Activated CD8-positive, alpha-beta memory T cell treated with anti-CD3 and anti-CD28 coated beads, Interleukin-2, amount 10 ng/mL, durations not matched to agents 7 days and 5 days (primary cell): Measurements from ENCODE around the gene STUM. TPM values are rescaled to one million over a fixed set of nuclear protein-coding genes. Genes with fewer than 3 reads are reported as not detected.

Source experiments
- ATAC-seq: fragments of 150-1000 bp; cut with Tn5 transposase; one replicate; pipeline ENCODE4 v1.10.0; 2021; ENCODE audit warnings: moderate library complexity
- CTCF ChIA-PET: fragments of 350-600 bp; sonication (Branson Sonifier 250); formaldehyde crosslinking; loops from one replicate; lab custom pipeline; 2021; ENCODE audit warnings: antibody characterized with exemption; lab: Charles Lee
- DNase-seq: peaks from one replicate; pipeline ENCODE4 v3.0.0-alpha.2; 2020
- H3K27ac Mint-ChIP-seq: one replicate; pipeline ENCODE4 v1.8.0; 2021; ENCODE audit warnings: mild to moderate bottlenecking, mixed read lengths
- H3K27me3 Mint-ChIP-seq: one replicate; pipeline ENCODE4 v1.8.0; 2021; ENCODE audit warnings: mixed read lengths
- H3K36me3 Mint-ChIP-seq: one replicate; pipeline ENCODE4 v1.8.0; 2021; ENCODE audit warnings: mild to moderate bottlenecking, mixed read lengths
- H3K4me1 Mint-ChIP-seq: one replicate; pipeline ENCODE4 v1.8.0; 2021; ENCODE audit warnings: mixed read lengths
- H3K4me3 Mint-ChIP-seq: one replicate; pipeline ENCODE4 v1.8.0; 2021; ENCODE audit warnings: mild to moderate bottlenecking, moderate library complexity, mixed read lengths
- H3K9me3 Mint-ChIP-seq: one replicate; pipeline ENCODE4 v1.8.0; 2022; ENCODE audit warnings: low read depth, mixed read lengths
- total RNA-seq, 2 experiments: library from RNA; stranded (reverse); gene quantifications; one replicate each; pipeline ENCODE4 v1.2.3, GENCODE V29; 2021

The STUM gene
- total RNA-seq, 2 experiments from 2014 or later = not detected

- Mint-ChIP-seq H3K36me3 (no peaks in the 10 kb centered on the region), H3K4me3 (no peak overlapping the region), H3K27me3 (peaks cover 10% of the 10 kb centered on the region), H3K9me3 (no peaks in the 10 kb centered on the region), H3K4me1 (no peaks in the 10 kb centered on the region), H3K27ac (no peak overlapping the region)
- DNase-seq = no peak
- CTCF ChIA-PET = no interaction called here
- ATAC-seq = no peak
Observed at GRCh38 chr1:226524547-226524946, 24.0 kb upstream of the STUM start.

GRCh38 chr1:226525750-226526149, 22.8 kb upstream of the STUM start:
- ATAC-seq (no peak), DNase-seq (no peak)
- CTCF ChIA-PET = no interaction called here
- H3K36me3 Mint-ChIP-seq = no peaks in the 10 kb centered on the region
- peaks cover 9% of the 10 kb centered on the region for H3K27me3 Mint-ChIP-seq
- no peak overlapping the region for H3K27ac Mint-ChIP-seq
- H3K4me1 Mint-ChIP-seq = no peaks in the 10 kb centered on the region
- no peaks in the 10 kb centered on the region for H3K9me3 Mint-ChIP-seq
- H3K4me3 Mint-ChIP-seq = no peak overlapping the region

- H3K27ac Mint-ChIP-seq = no peak overlapping the region
- CTCF ChIA-PET = interaction anchor here (0.8 kb wide), 1 partner anchor 66 kb away, joined by 3 read pairs; no protein-coding TSS in a partner anchor
- H3K27me3 Mint-ChIP-seq = peaks cover 17% of the 10 kb centered on the region
- H3K36me3 Mint-ChIP-seq = no peaks in the 10 kb centered on the region
- DNase-seq (no peak), ATAC-seq (no peak)
- H3K4me3 Mint-ChIP-seq = no peak overlapping the region
- no peaks in the 10 kb centered on the region for H3K4me1 Mint-ChIP-seq
- H3K9me3 Mint-ChIP-seq = no peaks in the 10 kb centered on the region
Observed at GRCh38 chr1:226526801-226527595, 21.6 kb upstream of the STUM start.

- Mint-ChIP-seq H3K27ac (no peak overlapping the region), H3K27me3 (peaks cover 14% of the 10 kb centered on the region), H3K9me3 (no peaks in the 10 kb centered on the region), H3K36me3 (no peaks in the 10 kb centered on the region), H3K4me1 (peaks cover 5% of the 10 kb centered on the region), H3K4me3 (no peak overlapping the region)
- no peak for DNase-seq
- CTCF ChIA-PET = no interaction called here
- ATAC-seq = no peak
Observed at GRCh38 chr1:226529891-226530290, 18.7 kb upstream of the STUM start.

- Mint-ChIP-seq H3K27me3 (peaks cover 14% of the 10 kb centered on the region), H3K36me3 (no peaks in the 10 kb centered on the region), H3K4me3 (no peak overlapping the region), H3K9me3 (no peaks in the 10 kb centered on the region), H3K27ac (no peak overlapping the region), H3K4me1 (peaks cover 7% of the 10 kb centered on the region)
- CTCF ChIA-PET = no interaction called here
- ATAC-seq (no peak), DNase-seq (no peak)
Observed at GRCh38 chr1:226530591-226530990, 18.0 kb upstream of the STUM start.

- DNase-seq = no peak
- H3K4me3 Mint-ChIP-seq = no peak overlapping the region
- H3K9me3 Mint-ChIP-seq = no peaks in the 10 kb centered on the region
- peaks cover 14% of the 10 kb centered on the region for H3K27me3 Mint-ChIP-seq
- no peak overlapping the region for H3K27ac Mint-ChIP-seq
- ATAC-seq = no peak
- H3K4me1 Mint-ChIP-seq = peaks cover 7% of the 10 kb centered on the region
- H3K36me3 Mint-ChIP-seq = no peaks in the 10 kb centered on the region
- CTCF ChIA-PET = no interaction called here
Observed at GRCh38 chr1:226531360-226532093, 17.0 kb upstream of the STUM start.

GRCh38 chr1:226532553-226532952, 16.0 kb upstream of the STUM start:
- DNase-seq (no peak), ATAC-seq (no peak)
- H3K9me3 Mint-ChIP-seq = no peaks in the 10 kb centered on the region
- H3K36me3 Mint-ChIP-seq = no peaks in the 10 kb centered on the region
- H3K27me3 Mint-ChIP-seq = peaks cover 14% of the 10 kb centered on the region
- peaks cover 7% of the 10 kb centered on the region for H3K4me1 Mint-ChIP-seq
- CTCF ChIA-PET = no interaction called here
- no peak overlapping the region for H3K27ac Mint-ChIP-seq
- no peak overlapping the region for H3K4me3 Mint-ChIP-seq

- H3K9me3 Mint-ChIP-seq = no peaks in the 10 kb centered on the region
- DNase-seq (no peak), ATAC-seq (no peak)
- H3K27ac Mint-ChIP-seq = no peak overlapping the region
- H3K4me3 Mint-ChIP-seq = no peak overlapping the region
- no peaks in the 10 kb centered on the region for H3K36me3 Mint-ChIP-seq
- CTCF ChIA-PET = interaction anchor here (1.1 kb wide), 1 partner anchor 14 kb away, joined by 4 read pairs; no protein-coding TSS in a partner anchor
- peaks cover 14% of the 10 kb centered on the region for H3K27me3 Mint-ChIP-seq
- H3K4me1 Mint-ChIP-seq = peaks cover 7% of the 10 kb centered on the region
Observed at GRCh38 chr1:226533220-226533619, 15.3 kb upstream of the STUM start.

GRCh38 chr1:226534098-226534497, 14.5 kb upstream of the STUM start:
- H3K9me3 Mint-ChIP-seq = no peaks in the 10 kb centered on the region
- no peak for ATAC-seq
- DNase-seq = no peak
- CTCF ChIA-PET = interaction anchor here (1.1 kb wide), 1 partner anchor 13 kb away, joined by 4 read pairs; no protein-coding TSS in a partner anchor
- no peaks in the 10 kb centered on the region for H3K36me3 Mint-ChIP-seq
- H3K27ac Mint-ChIP-seq = no peak overlapping the region
- no peak overlapping the region for H3K4me3 Mint-ChIP-seq
- peaks cover 14% of the 10 kb centered on the region for H3K27me3 Mint-ChIP-seq
- H3K4me1 Mint-ChIP-seq = peaks cover 7% of the 10 kb centered on the region

GRCh38 chr1:226534645-226535044, 13.9 kb upstream of the STUM start:
- H3K4me1 Mint-ChIP-seq = peaks cover 7% of the 10 kb centered on the region

GRCh38 chr1:226535666-226536065, 12.9 kb upstream of the STUM start:
- DNase-seq (no peak), ATAC-seq (no peak)
- Mint-ChIP-seq H3K4me3 (no peak overlapping the region), H3K4me1 (peaks cover 7% of the 10 kb centered on the region), H3K36me3 (no peaks in the 10 kb centered on the region), H3K27me3 (peaks cover 8% of the 10 kb centered on the region), H3K9me3 (no peaks in the 10 kb centered on the region), H3K27ac (no peak overlapping the region)
- CTCF ChIA-PET = no interaction called here

More at GRCh38 chr1:226534645-226535044, 13.9 kb upstream of the STUM start:
- Mint-ChIP-seq H3K36me3 (no peaks in the 10 kb centered on the region), H3K9me3 (no peaks in the 10 kb centered on the region), H3K27ac (no peak overlapping the region), H3K27me3 (peaks cover 9% of the 10 kb centered on the region), H3K4me3 (no peak overlapping the region)
- CTCF ChIA-PET = no interaction called here
- no peak for ATAC-seq
- no peak for DNase-seq

GRCh38 chr1:226541231-226541630, 7.3 kb upstream of the STUM start:
- Mint-ChIP-seq H3K4me1 (no peaks in the 10 kb centered on the region), H3K27ac (no peak overlapping the region), H3K27me3 (peaks cover 21% of the 10 kb centered on the region), H3K9me3 (no peaks in the 10 kb centered on the region), H3K36me3 (no peaks in the 10 kb centered on the region), H3K4me3 (no peak overlapping the region)
- DNase-seq (no peak), ATAC-seq (no peak)
- CTCF ChIA-PET = no interaction called here

- CTCF ChIA-PET = no interaction called here
- H3K27ac Mint-ChIP-seq = no peak overlapping the region
- no peak overlapping the region for H3K4me3 Mint-ChIP-seq
- no peaks in the 10 kb centered on the region for H3K4me1 Mint-ChIP-seq
- H3K9me3 Mint-ChIP-seq = no peaks in the 10 kb centered on the region
- no peak for ATAC-seq
- H3K27me3 Mint-ChIP-seq = peaks cover 28% of the 10 kb centered on the region
- DNase-seq = no peak
- H3K36me3 Mint-ChIP-seq = no peaks in the 10 kb centered on the region
Observed at GRCh38 chr1:226541631-226542622, 6.6 kb upstream of the STUM start.
